ENCODE results near the gene PSMC2. TPM values are rescaled to one million over a fixed set of nuclear protein-coding genes. Genes with fewer than 3 reads are reported as not detected.
A peak's percentile ranks its signal among the peaks of the same experiment; 100 is the strongest.

Gene PSMC2
- total RNA-seq, 1 experiment from 2014 or later = 128 TPM

DNA sequence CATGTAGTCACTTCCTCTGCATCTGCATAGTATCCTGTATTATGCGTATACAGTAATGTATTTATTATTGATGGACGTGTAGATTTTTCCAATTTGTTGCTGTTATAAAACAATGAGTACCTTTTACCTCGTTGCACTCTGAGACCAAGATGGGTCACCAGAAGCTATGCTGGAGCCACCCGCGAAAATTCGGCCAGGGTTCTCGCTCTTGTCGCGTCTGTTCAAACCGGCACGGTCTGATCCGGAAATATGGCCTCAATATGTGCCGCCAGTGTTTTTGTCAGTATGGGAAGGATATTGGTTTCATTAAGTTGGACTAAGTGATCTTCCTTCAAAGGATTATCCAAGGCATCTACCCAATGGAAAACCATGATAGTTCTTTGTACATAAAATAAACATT is 1.0 kb downstream of the PSMC2 start:
- H3K9ac ChIP-seq (ENCODE audit: extremely low read depth, insufficient read length, low read length) = no peak overlapping the region
- H3K4me2 ChIP-seq (ENCODE audit: insufficient read depth, insufficient read length, low read length) = peak overlapping the region; percentile 56
- H3T11ph ChIP-seq (ENCODE audit: low read length) = no peak overlapping the region
- no peak overlapping the region for H3K18ac ChIP-seq (ENCODE audit: insufficient read length, low read depth, low read length)
- no peak overlapping the region for H2BK20ac ChIP-seq (ENCODE audit: low read depth, low read length, poor library complexity, severe bottlenecking)
- H3K4ac ChIP-seq (ENCODE audit: low read depth, low read length) = no peak overlapping the region
- no peak overlapping the region for H2BK12ac ChIP-seq (ENCODE audit: insufficient read length, low read depth, low read length)
- H3K27me3 ChIP-seq (ENCODE audit: insufficient read depth, low read length) = no peaks in the 10 kb centered on the region
- H2AK5ac ChIP-seq (ENCODE audit: insufficient read length, low read length) = no peak overlapping the region
- no peak overlapping the region for H3K14ac ChIP-seq (ENCODE audit: insufficient read depth, low read length)
- H3K4me1 Mint-ChIP-seq = peaks cover 15 to 18% of the 10 kb centered on the region in 2 experiments
- no peak overlapping the region for H2AFZ ChIP-seq (ENCODE audit: low read length)
- no peak for DNase-seq
- peak overlapping the region; percentile 100 for H3K4me3 Mint-ChIP-seq
- H3K27ac Mint-ChIP-seq = peak overlapping the region in 1 of 3 experiments; percentile 57; a peak in 1 of 7 replicates
- no peaks in the 10 kb centered on the region; a peak in 1 of 5 replicates for H3K9me3 Mint-ChIP-seq
- no CpG with 5 or more reads among the region's 13 CpGs for WGBS (ENCODE audit: extremely low coverage, insufficient read length, low lambda C conversion rate)
- peaks cover 3 to 16% (median 6%) of the 10 kb centered on the region in 3 experiments; a peak in 6 of 7 replicates for H3K36me3 Mint-ChIP-seq (ENCODE audit: insufficient read depth in 1 of 3, low read depth in 3 of 3)
- no peak overlapping the region for H4K8ac ChIP-seq (replicated peaks; ENCODE audit: insufficient read length, low read depth, low read length)
- no peak overlapping the region for H2BK120ac ChIP-seq (ENCODE audit: low read depth, low read length, poor library complexity, severe bottlenecking)
- no peak overlapping the region for H4K5ac ChIP-seq (ENCODE audit: insufficient read length, low read depth, low read length)
- H3K4me1 ChIP-seq (ENCODE audit: insufficient read depth, low read length) = no peaks in the 10 kb centered on the region
- TF ChIP-seq, protein P1, sequence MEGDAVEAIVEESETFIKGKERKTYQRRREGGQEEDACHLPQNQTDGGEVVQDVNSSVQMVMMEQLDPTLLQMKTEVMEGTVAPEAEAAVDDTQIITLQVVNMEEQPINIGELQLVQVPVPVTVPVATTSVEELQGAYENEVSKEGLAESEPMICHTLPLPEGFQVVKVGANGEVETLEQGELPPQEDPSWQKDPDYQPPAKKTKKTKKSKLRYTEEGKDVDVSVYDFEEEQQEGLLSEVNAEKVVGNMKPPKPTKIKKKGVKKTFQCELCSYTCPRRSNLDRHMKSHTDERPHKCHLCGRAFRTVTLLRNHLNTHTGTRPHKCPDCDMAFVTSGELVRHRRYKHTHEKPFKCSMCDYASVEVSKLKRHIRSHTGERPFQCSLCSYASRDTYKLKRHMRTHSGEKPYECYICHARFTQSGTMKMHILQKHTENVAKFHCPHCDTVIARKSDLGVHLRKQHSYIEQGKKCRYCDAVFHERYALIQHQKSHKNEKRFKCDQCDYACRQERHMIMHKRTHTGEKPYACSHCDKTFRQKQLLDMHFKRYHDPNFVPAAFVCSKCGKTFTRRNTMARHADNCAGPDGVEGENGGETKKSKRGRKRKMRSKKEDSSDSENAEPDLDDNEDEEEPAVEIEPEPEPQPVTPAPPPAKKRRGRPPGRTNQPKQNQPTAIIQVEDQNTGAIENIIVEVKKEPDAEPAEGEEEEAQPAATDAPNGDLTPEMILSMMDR (conservative IDR thresholded peaks at IDR 0.05) = no peak
- H3K9me3 ChIP-seq (ENCODE audit: control insufficient read depth, low read depth, low read length) = no peaks in the 10 kb centered on the region
- H3K56ac ChIP-seq (ENCODE audit: insufficient read length, low read depth, low read length) = no peak overlapping the region
- H3K27ac ChIP-seq (ENCODE audit: insufficient read length, low read depth, low read length) = no peak overlapping the region
- no peaks in the 10 kb centered on the region for H3K27me3 Mint-ChIP-seq (ENCODE audit: low read depth)
- H3K79me2 ChIP-seq (ENCODE audit: insufficient read depth, low read length) = peaks cover 41% of the 10 kb centered on the region
- H2BK15ac ChIP-seq (ENCODE audit: low read depth, low read length) = no peak overlapping the region
- peaks cover 5% of the 10 kb centered on the region for H3K23me2 ChIP-seq (ENCODE audit: insufficient read length, low read depth, low read length, poor library complexity, severe bottlenecking)
- no peak overlapping the region for H2BK5ac ChIP-seq (ENCODE audit: insufficient read length, low read length)
- no peak overlapping the region for H3K23ac ChIP-seq (ENCODE audit: insufficient read length, low read depth, low read length)
- H4K91ac ChIP-seq (ENCODE audit: insufficient read length, low read depth, low read length) = no peak overlapping the region
- no peaks in the 10 kb centered on the region for H4K20me1 ChIP-seq (ENCODE audit: control insufficient read depth, insufficient read depth, insufficient read length)
- H3K79me1 ChIP-seq (ENCODE audit: insufficient read depth, low read depth, low read length, poor library complexity, severe bottlenecking) = peaks cover 10% of the 10 kb centered on the region
